ENCODE data around the gene KCNJ1. TPM values are rescaled to one million over a fixed set of nuclear protein-coding genes. Genes with fewer than 3 reads are reported as not detected.

The KCNJ1 gene
- total RNA-seq, 2 donors from 2014 or later = not detected

DNA sequence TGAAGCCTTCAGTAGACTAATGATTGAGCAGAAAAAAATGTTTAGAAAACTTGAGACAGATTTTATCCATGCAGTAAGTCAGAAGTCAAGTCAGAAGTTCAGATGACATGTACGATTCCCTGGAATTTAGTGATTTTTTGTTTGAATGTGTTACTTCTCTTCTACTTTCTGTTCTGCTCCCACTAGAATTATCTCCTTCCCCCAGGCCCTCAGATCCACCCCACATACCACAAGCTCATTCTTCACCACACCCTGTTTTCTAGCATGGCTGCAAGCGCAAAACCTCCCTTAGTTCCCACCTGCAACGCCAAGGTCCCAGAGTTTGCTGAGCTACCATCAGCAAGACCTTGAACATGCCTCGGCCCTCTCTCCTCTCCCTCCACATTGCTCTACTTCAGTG lies 64.1 kb downstream of the KCNJ1 start:
- Histone ChIP-seq H3K9me3 (no peaks in the 10 kb centered on the region), H3K4me1 (no peaks in the 10 kb centered on the region), H3K27me3 (no peaks in the 10 kb centered on the region), H3K36me3 (replicated peaks in 1 of 2; ENCODE audit: insufficient read depth in 1 of 2, low read depth in 2 of 2) (no peaks in the 10 kb centered on the region), H3K27ac (no peak overlapping the region), H3K4me3 (no peak overlapping the region)
- DNase-seq = no peak
- no peak for ATAC-seq
- WGBS, 2 donors = 83 to 84% methylated on average over 4 of the region's 4 CpGs
- intact Hi-C loops (cut with DNase I) = no loop called here
- TF ChIP-seq, protein P1, sequence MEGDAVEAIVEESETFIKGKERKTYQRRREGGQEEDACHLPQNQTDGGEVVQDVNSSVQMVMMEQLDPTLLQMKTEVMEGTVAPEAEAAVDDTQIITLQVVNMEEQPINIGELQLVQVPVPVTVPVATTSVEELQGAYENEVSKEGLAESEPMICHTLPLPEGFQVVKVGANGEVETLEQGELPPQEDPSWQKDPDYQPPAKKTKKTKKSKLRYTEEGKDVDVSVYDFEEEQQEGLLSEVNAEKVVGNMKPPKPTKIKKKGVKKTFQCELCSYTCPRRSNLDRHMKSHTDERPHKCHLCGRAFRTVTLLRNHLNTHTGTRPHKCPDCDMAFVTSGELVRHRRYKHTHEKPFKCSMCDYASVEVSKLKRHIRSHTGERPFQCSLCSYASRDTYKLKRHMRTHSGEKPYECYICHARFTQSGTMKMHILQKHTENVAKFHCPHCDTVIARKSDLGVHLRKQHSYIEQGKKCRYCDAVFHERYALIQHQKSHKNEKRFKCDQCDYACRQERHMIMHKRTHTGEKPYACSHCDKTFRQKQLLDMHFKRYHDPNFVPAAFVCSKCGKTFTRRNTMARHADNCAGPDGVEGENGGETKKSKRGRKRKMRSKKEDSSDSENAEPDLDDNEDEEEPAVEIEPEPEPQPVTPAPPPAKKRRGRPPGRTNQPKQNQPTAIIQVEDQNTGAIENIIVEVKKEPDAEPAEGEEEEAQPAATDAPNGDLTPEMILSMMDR (IDR thresholded peaks at IDR 0.05) = no peak
- TF ChIP-seq POLR2A (IDR thresholded peaks at IDR 0.05) = no peak

DNA sequence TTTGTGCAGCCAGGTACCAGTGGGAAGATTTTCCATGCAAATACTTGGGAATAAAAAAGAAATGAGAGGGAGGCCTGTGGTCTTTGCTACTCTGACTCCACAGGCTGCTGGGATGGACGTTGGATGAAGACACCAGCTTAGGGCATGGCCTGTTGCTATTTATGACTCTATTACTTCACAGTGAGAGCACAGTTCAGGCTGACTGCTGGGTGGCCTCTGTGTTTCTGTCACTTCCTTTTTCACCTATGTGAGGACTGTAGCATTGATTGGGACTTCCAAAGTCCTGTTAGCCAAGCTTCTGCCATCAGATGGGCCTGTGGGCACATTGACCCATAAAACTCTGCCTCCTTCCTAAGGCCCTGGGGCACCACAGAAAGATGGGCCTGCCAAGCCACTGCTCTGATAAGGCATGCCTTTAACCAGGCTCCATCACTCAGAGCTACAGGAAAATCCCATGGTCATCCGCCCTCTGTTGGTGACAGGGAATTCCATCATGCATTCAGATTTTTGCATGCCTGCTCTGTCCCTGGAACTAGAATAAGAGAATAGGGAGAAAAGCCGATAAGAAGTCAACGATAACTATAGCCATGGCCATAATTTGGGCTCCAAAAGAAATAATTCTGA lies 64.6 kb downstream of the KCNJ1 start:
- H3K36me3 ChIP-seq (replicated peaks in 1 of 2; ENCODE audit: insufficient read depth in 1 of 2, low read depth in 2 of 2) = no peaks in the 10 kb centered on the region
- intact Hi-C loops (cut with DNase I) = no loop called here
- WGBS, 2 donors = 25 to 54% methylated on average over 4 of the region's 4 CpGs
- DNase-seq (peak; percentile 25 to 49 (median 28)), ATAC-seq (peak; percentile 66)
- no peaks in the 10 kb centered on the region for H3K27me3 ChIP-seq
- H3K4me1 ChIP-seq = no peaks in the 10 kb centered on the region
- no peaks in the 10 kb centered on the region for H3K9me3 ChIP-seq
- H3K4me3 ChIP-seq = no peak overlapping the region
- no peak for TF ChIP-seq POLR2A (IDR thresholded peaks at IDR 0.05)
- TF ChIP-seq, protein P1 (IDR thresholded peaks at IDR 0.05) = peak in 6 of 7 experiments; percentile 35 to 61 (median 50)
- no peak overlapping the region for H3K27ac ChIP-seq

DNA sequence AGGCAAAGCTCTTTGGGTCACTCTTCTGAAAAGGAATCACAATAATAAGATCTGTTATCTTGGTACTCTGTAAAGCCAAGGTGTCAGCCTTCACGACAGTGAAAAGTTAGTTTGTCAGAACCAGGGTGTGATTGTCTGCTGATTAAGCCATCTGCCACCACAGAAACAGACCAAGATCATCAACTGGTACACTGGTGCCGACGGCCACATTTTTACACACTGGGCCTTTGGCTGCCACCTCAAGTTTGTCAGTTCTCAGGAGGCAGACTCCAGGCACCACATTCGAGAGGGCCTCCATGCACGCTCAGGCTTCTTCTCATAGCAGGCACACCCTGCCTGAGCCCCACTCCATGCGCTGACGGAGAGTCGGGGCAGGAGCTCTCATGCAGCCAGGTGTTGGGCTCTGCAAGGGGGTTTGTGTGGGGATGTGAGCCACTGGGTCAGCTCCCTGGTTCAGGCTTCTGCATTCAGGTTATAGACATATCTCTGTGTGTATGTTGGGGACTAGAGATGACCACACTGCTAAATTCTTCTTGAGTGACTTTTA lies 66.2 kb downstream of the KCNJ1 start:
- H3K27me3 ChIP-seq = no peaks in the 10 kb centered on the region
- H3K36me3 ChIP-seq (replicated peaks in 1 of 2; ENCODE audit: insufficient read depth in 1 of 2, low read depth in 2 of 2) = no peaks in the 10 kb centered on the region
- H3K4me3 ChIP-seq = no peak overlapping the region
- ATAC-seq (no peak), DNase-seq (no peak)
- no peak for TF ChIP-seq POLR2A (IDR thresholded peaks at IDR 0.05)
- TF ChIP-seq, protein P1 (IDR thresholded peaks at IDR 0.05) = no peak
- WGBS, 2 donors = 80 to 92% methylated on average over 6 to 8 of the region's 8 CpGs
- H3K9me3 ChIP-seq = no peaks in the 10 kb centered on the region
- intact Hi-C loops (cut with DNase I) = no loop called here
- no peaks in the 10 kb centered on the region for H3K4me1 ChIP-seq
- H3K27ac ChIP-seq = no peak overlapping the region

DNA sequence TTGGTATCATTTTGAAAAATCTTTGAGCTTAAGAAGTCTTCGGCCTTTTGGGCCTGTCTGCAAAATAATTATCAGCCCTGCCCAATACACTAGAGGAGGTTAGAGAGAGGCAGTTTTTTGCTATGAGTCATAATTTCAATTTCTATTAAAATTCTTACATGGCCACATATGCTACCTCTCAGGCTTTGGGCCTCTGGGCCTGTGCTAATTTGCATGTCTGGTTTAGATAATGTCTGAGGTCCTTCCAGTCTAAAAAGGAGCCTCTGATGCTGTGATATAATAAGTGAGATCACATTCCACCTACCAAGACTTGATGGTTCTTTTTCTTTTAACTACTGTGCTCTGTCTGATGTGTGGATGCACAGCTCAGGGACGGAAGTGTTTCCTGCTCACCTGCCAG lies 70.8 kb downstream of the KCNJ1 start:
- TF ChIP-seq, protein P1 (IDR thresholded peaks at IDR 0.05) = no peak
- TF ChIP-seq POLR2A (IDR thresholded peaks at IDR 0.05) = no peak
- DNase-seq = no peak
- no peaks in the 10 kb centered on the region for H3K9me3 ChIP-seq
- WGBS, 2 donors = 92 to 93% methylated on average over 2 of the region's 2 CpGs
- intact Hi-C loops (cut with DNase I) = no loop called here
- ATAC-seq = no peak
- H3K4me1 ChIP-seq = no peaks in the 10 kb centered on the region
- H3K36me3 ChIP-seq (replicated peaks in 1 of 2; ENCODE audit: insufficient read depth in 1 of 2, low read depth in 2 of 2) = no peaks in the 10 kb centered on the region
- no peaks in the 10 kb centered on the region for H3K27me3 ChIP-seq
- H3K27ac ChIP-seq = no peak overlapping the region
- H3K4me3 ChIP-seq = no peak overlapping the region

DNA sequence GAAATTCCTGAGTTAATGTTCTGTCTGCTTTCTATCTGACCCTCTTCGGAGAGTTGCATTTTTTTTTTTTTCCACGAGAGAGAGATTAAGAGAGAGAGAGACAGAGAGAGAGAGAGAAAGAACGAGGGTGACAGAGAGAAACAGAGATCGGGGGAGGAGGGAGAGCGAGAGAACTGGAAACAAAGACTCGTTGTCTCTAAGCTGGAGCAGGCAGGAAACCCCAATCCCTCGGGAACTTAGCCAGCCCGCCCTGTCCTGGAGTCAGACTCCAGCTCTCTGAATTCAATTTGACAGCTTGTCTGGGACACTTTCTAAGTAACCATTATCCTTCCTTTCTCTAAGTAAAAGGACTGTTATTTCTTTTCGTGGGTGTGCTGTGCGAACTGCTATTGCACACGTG lies 76.9 kb downstream of the KCNJ1 start:
- Histone ChIP-seq H3K36me3 (replicated peaks in 1 of 2; ENCODE audit: insufficient read depth in 1 of 2, low read depth in 2 of 2) (no peaks in the 10 kb centered on the region), H3K4me3 (no peak overlapping the region), H3K4me1 (no peaks in the 10 kb centered on the region), H3K9me3 (no peaks in the 10 kb centered on the region), H3K27ac (peak overlapping the region in 1 of 4 donors; percentile 10), H3K27me3 (no peaks in the 10 kb centered on the region)
- WGBS, 2 donors = 35 to 37% methylated on average over 11 of the region's 11 CpGs
- DNase-seq (peak; percentile 47 to 63 (median 58)), ATAC-seq (peak; percentile 88)
- intact Hi-C loops (cut with DNase I) = no loop called here
- TF ChIP-seq, protein P1 (IDR thresholded peaks at IDR 0.05) = no peak
- TF ChIP-seq POLR2A (IDR thresholded peaks at IDR 0.05) = no peak
